Hippocampal formation (tissue), 2 donors: ENCODE measurements around the gene ISCA2.
"Not testable (repeated sequence)": the region's sequence is repeated elsewhere in the genome, so short reads cannot be mapped to it uniquely, and the experiment has no call there.

Experiments used
- DNase-seq, 2 donors: peaks; one replicate each; lab custom pipeline; 2025; lab: John Stamatoyannopoulos, UW

ISCA2 gene

GRCh38 chr14:74493343-74494261 is at the start of gene ISCA2:
Gene ISCA2, plus strand, starts transcription at chr14:74493765. Its CDS starts 10 bp downstream, at chr14:74493775.
- peak; percentile 99 for DNase-seq

- DNase-seq, result no peak
Observed at GRCh38 chr14:74444866-74445265, 48.7 kb upstream of the ISCA2 start.

- not testable (repeated sequence) for DNase-seq
Observed at GRCh38 chr14:74454397-74454796, 39.2 kb upstream of the ISCA2 start.

- DNase-seq, result no peak
Observed at GRCh38 chr14:74456684-74457564, 36.6 kb upstream of the ISCA2 start.

GRCh38 chr14:74457565-74457895 is 36.0 kb upstream of the ISCA2 start:
- DNase-seq, result no peak

- no peak for DNase-seq
Observed at GRCh38 chr14:74459289-74459946, 34.1 kb upstream of the ISCA2 start.

- DNase-seq, result no peak
Observed at GRCh38 chr14:74459976-74460375, 33.6 kb upstream of the ISCA2 start.

GRCh38 chr14:74462993-74463392 is 30.6 kb upstream of the ISCA2 start:
- DNase-seq, result no peak

- DNase-seq, result no peak
Observed at GRCh38 chr14:74463697-74464096, 29.9 kb upstream of the ISCA2 start.

- DNase-seq, result no peak
Observed at GRCh38 chr14:74464785-74465184, 28.8 kb upstream of the ISCA2 start.

GRCh38 chr14:74465335-74465734 is 28.2 kb upstream of the ISCA2 start:
- no peak for DNase-seq

- DNase-seq, result no peak
Observed at GRCh38 chr14:74468513-74468912, 25.1 kb upstream of the ISCA2 start.

- no peak for DNase-seq
Observed at GRCh38 chr14:74469548-74470518, 23.7 kb upstream of the ISCA2 start.

GRCh38 chr14:74472601-74473000 is 21.0 kb upstream of the ISCA2 start:
- no peak for DNase-seq

GRCh38 chr14:74474376-74474775 is 19.2 kb upstream of the ISCA2 start:
- no peak for DNase-seq

- DNase-seq, result no peak
Observed at GRCh38 chr14:74475678-74476077, 17.9 kb upstream of the ISCA2 start.

- DNase-seq, result no peak
Observed at GRCh38 chr14:74476107-74476506, 17.5 kb upstream of the ISCA2 start.

- DNase-seq, result no peak
Observed at GRCh38 chr14:74476607-74477006, 17.0 kb upstream of the ISCA2 start.

GRCh38 chr14:74478996-74479635 is 14.4 kb upstream of the ISCA2 start:
- DNase-seq, result peak in 1 of 2 donors; percentile 23

GRCh38 chr14:74480046-74480445 is 13.5 kb upstream of the ISCA2 start:
- no peak for DNase-seq

GRCh38 chr14:74482571-74482970 is 11.0 kb upstream of the ISCA2 start:
- no peak for DNase-seq
